Activated CD4-positive, alpha-beta T cell treated with anti-CD3 and anti-CD28 coated beads for 24 hours (primary cell): Measurements from ENCODE around the gene IST1.
"Not testable (repeated sequence)": the region's sequence is repeated elsewhere in the genome, so short reads cannot be mapped to it uniquely, and the experiment has no call there.

Experiments used
- DNase-seq, 2 donors: peaks; one replicate each; pipeline ENCODE4 v3.0.0-alpha.2; 2020; ENCODE audit warnings: low read depth in 2 of 2

The IST1 gene

DNA sequence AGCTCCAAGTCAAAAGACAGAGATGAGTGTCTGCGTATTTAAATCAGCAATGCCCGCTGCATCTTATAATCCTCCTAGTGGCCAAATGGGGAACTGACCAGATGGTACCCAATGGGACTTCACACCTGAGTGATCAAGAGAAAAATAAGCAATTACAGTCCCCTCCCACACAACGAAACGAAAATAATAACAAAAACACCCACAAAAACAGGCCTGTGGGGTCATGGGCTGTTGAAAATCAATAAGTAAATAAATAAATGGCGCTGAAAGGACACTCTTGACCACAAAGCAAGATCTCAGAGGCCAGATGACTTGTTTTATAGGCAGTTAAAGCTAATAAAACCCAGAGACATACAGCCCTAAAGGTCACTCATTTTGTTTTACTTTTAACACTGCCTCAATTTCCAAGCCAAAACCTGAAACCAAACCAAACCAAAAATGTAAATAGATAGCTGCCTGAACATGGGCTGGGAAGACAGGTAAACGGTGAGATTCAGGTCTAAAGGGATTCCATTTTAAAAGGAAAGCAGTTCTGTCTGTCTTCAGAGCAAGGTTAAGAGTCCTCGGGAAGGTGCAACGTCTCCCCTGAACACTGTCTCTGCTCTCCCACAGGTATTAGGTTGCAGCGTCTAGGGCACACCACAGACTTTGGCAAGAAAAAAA is 12.7 kb upstream of the IST1 start:
- peak; percentile 50 to 80 for DNase-seq

DNA sequence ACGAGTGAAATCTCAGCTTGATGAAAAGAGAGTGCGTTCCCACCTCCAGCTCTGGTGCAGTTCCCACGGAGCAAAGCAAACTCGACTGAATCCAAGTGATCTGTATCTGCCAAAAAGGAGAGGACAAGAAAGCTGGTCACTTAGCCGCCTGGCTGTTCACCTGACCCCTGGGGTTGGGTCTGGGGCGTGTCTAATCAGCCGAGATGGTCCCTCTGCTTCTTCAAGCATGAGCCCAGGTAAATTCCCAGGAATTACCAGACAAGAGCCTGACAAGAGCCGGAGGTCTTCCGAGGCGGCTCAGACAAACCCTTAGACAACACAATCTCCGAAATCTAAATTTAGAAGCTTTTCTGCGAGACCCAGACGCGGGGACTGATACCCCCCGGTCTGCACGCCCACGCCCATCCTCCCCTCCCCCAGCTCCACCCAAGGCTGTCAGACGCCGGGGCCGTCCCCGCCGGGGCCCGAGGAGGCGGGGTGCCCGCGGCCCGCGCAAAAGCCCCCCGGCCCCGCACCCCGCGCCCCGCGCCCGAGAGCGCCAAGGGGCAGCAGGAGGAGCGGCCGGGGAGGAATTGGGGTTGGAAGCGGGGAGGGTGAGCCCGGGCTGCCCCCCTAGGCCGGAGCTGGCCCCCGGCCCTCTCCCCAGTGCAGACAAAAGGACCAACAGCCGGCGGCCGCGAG is 12.0 kb upstream of the IST1 start:
- peak; percentile 42 to 48 for DNase-seq

- DNase-seq, result peak; percentile 58 to 61
Measured at GRCh38 chr16:71883849-71884638, 11.3 kb upstream of the IST1 start, which contains the start of gene ZNF821. ZNF821 (minus strand) TSS chr16:71884182; CDS start chr16:71879946, 4,236 bp downstream.

DNA sequence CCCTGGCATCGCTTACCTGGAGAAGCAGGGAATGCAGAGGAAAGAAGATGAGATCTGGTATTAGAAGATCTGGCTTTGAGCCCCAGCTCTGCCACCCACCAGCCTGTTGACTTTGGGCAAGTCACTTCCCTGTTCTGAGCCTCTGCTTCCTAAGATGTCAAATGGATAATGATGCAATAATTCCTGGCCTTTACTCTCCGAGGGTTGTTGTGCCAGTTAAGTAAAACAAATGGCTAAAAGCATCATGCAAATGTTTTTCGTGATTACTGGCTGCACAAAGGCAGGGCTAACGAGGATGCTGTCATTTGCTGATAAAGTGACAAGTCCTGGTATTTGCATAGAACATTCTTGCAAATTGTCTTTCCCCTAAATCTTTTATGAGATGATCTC is 10.1 kb upstream of the IST1 start:
- no peak for DNase-seq

DNA sequence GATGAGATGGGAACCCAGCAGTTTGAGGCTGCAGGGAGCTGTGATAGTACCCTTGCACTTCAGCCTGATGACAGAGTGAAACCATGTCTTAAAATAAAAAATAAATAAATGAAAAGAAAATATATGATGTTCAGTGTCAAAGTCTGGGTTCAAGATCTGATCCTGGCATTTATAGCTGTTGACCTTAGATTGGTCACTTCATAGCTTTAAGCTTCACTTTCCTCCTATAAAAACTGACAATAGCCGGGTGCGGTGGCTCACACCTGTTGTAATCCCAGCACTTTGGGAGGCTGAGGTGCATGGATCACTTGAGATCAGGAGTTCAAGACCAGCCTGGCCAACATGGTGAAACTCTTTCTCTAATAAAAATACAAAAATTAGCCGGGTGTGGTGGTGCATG is 6.2 kb upstream of the IST1 start:
- DNase-seq, result no peak

DNA sequence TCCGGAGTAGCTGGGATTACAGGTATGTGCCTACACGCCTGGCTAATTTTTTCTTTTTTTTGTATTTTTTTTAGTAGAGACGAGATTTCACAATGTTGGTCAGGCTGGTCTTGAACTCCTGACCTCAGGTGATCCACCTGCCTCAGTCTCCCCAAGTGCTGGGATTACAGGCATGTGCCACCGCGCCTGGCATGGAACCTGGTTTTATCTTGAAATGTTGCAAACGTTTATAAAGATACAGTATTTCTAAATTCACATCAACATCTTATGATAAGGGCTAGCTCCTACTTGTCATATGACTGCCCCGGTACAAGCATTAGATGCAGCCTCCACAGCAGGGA is 1.5 kb upstream of the IST1 start:
- no peak for DNase-seq

- DNase-seq, result peak in 1 of 2 donors; percentile 20
Measured at GRCh38 chr16:71894229-71894920, 956 bp upstream of the IST1 start.

GRCh38 chr16:71895679-71896365 is 491 bp downstream of the IST1 start:
- DNase-seq, result no peak

DNA sequence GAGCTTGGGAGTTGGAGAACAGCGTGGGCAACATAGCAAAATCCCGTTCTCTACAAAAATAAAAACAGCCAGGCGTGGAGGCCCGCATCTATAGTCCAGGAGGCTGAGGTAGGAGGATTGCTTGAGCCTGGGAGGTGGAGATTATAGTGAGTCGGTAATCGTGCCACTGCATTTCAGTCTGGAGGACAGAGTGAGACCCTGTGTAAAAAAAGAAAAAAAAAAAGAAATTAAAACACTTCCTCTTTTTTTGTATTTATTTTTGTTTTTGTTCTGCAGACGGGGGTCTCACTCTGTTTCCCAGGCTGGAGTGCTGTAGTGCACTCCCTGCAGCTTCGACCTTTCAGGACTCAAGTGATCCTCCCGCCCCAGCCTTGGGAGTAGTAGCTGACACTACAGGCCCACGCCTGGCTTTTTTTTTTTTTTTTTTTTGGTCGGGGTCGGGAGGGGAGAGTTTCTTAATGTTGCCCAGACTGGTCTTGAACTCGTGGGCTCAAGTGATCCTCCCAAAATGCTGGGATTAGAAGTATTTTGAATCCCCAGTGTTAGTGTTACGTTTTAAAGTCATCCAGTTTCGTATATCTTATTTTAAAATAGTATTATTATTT is 1.5 kb downstream of the IST1 start:
- no peak for DNase-seq

DNA sequence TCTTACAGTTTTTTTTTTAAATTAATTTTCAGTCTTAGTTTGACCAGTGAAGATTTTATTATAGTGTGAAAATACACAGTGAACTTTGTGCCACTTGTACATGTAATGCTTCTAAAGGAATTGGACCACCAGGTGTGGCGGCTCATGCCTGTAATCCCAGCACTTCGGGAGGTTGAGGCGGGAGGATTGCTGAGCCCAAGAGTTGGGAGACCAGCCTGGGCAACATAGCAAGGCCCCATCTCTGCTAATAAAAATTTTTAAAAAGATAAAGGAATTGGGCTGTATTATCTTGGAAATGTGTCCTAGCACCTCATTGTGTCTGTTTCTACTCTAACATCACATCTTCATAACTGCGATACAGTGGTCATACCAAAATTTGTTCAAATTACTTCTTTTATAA is 3.8 kb downstream of the IST1 start:
- DNase-seq, result no peak

GRCh38 chr16:71902656-71903365 is 7.5 kb downstream of the IST1 start:
- DNase-seq, result no peak

GRCh38 chr16:71903608-71904007 is 8.3 kb downstream of the IST1 start:
- DNase-seq, result no peak

DNA sequence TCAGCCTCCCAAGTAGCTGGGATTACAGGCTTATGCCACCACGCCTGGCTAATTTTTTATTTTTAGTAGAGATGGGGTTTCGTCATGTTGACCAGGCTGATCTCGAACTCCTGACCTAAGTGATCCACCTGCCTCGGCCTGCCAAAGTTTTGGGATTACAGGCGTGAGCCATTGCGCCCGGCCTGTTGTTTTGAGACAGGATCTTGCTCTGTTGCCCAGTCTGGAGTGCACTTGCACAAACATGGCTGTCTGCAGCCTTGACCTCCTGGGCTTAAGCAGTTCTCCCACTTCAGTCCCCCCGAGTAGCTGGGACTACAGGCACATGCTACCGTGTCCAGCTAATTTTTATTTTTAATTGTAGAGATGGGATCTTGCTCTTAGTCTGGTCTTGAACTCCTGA is 8.9 kb downstream of the IST1 start:
- no peak for DNase-seq

DNA sequence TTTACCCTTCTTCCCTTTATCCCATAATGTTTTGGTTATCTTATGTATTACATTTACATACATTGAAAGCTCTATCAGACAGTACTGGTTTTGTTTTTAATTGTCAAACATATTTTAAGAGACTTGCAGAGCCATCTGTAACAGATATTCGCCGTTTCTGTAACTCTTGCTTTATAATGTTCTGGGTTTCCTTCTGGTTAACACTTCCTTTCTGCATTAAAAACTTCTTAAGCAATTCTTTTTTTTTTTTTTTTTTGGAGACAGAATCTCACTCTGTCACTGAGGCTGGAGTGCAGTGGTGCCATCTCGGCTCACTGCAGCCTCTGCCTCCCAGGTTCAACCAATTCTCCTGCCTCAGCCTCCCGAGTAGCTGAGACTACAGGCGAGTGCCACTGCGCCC is 10.4 kb downstream of the IST1 start:
- not testable (repeated sequence) for DNase-seq

GRCh38 chr16:71911121-71911520 is 15.8 kb downstream of the IST1 start:
- no peak for DNase-seq

DNA sequence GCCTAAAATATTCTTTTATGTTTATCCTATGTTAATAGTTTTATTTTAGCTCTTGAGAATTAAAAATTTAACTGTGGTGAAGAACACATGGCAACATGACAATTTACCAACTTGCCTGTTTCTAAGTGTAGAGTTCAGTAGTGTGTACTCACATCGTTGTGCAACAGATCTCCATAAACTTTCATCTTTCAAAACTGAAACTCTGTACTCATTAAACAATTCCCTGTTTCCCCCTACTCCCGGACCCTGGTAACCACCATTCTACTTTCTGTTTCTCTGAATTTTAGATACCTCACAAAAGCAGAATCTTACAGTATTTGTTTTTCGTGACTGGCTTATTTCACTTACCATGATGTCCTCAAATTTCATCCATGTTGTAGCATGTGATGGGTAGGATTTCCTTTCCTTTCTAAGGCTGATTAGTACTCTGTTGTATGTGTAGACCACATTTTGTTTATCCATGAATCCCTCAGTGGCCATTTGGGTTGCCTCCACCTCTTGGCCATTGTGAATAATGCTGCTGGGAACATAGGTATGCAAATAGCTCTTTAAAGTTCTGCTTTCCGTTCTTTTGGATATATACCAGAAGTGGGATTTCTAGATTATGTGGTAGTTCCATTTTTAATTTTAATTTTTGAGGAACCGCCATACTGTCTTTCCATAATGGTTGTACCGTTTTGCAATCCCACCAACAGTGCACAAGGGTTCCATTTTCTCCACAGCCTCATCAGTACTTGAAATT is 17.4 kb downstream of the IST1 start:
- no peak for DNase-seq

- DNase-seq, result no peak
Measured at GRCh38 chr16:71914802-71915201, 19.5 kb downstream of the IST1 start.

- DNase-seq, result no peak
Measured at GRCh38 chr16:71915350-71915749, 20.0 kb downstream of the IST1 start.

DNA sequence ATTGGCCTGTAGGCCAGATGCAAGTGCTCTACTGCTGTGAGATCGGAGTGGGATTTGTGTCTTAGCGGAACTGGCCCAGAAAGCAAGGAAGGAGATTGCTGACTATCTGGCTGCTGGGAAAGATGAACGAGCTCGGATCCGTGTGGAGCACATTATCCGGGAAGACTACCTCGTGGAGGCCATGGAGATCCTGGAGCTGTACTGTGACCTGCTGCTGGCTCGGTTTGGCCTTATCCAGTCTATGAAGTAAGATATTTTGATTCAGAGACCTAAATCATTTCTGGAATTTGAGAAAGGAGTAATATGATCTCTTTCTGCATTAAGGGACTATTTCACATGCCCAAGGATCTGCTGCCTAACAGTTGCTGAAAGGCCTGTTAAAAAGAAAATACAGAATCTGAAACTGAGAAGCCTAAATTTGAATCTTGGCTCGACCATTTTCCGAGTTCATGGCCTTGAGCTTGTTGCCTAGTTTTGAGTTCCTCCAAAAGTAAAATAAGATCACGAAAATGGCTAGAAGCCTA is 21.1 kb downstream of the IST1 start:
- no peak for DNase-seq

DNA sequence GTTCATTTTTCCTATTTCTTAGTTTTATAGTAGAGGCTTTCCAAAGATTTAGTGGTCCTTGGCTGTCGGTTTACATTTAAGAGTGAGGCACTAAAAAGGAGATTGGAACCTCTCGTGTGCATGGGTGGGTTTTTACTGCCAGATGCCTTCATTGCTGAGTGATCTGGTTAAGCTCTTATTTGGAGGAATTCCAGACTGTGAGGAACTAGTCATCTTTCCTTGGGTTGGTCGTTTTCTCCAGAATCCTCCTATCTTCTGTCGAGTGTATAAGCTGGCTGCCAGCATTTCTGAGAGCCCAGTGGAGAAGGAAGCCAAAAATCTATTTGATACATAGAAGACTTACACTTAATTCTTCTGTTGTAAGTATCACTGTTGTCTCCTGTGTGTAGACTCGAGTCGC is 22.6 kb downstream of the IST1 start:
- DNase-seq, result no peak
